Lower leg skin (tissue), 4 donors: ENCODE data around the gene CCT7. TPM values are rescaled to one million over a fixed set of nuclear protein-coding genes. Genes with fewer than 3 reads are reported as not detected.

Experiments
- total RNA-seq, 4 donors: library from RNA; depleted of rRNA; stranded (reverse); fragments of >200 nt; gene quantifications; one replicate each; pipeline ENCODE4 v1.1.0, GENCODE V29; 2016

Gene CCT7
- total RNA-seq, 4 donors from 2014 or later: 141 to 173 (median 156) TPM

Other genes starting within 250 kb of the CCT7 start
- gene SFXN5, start 162.6 kb upstream of the CCT7 start, total RNA-seq: 10 to 100 TPM in 3 of 4 donors, 1 to 10 TPM in 1; 8.4 to 18.3 (median 15.3) TPM
- 10 to 100 TPM; 35.7 to 43.7 (median 42.0) TPM for gene RAB11FIP5, start 121.4 kb upstream of the CCT7 start, total RNA-seq
- gene NOTO, start 31.7 kb upstream of the CCT7 start, total RNA-seq: not detected
- gene SMYD5, start 20.1 kb upstream of the CCT7 start, total RNA-seq: 10 to 100 TPM in 2 of 4 donors, 1 to 10 TPM in 2; 9.6 to 18.1 (median 12.8) TPM
- 10 to 100 TPM in 3 of 4 donors, 1 to 10 TPM in 1; 9.7 to 30.2 (median 23.3) TPM for gene PRADC1, start 1.1 kb upstream of the CCT7 start, total RNA-seq
- gene FBXO41, start 50.2 kb downstream of the CCT7 start, total RNA-seq: 1 to 10 TPM; 2.9 to 4.1 (median 3.3) TPM
- gene EGR4, start 59.2 kb downstream of the CCT7 start, total RNA-seq: not detected
- gene ALMS1, start 151.5 kb downstream of the CCT7 start, total RNA-seq: 10 to 100 TPM; 10.1 to 17.6 (median 14.3) TPM